SK-N-SH treated with all-trans-retinoic acid at 6 μM for 48 hours (cell line): ENCODE measurements around the gene TPK1.

Experiments
- ARNTL ChIP-seq: fragments of 450-650 bp; formaldehyde crosslinking; IDR thresholded peaks from 2 replicates; pipeline ENCODE4 v1.5.0; 2020; ENCODE audit warnings: low read depth, mild to moderate bottlenecking, moderate library complexity, borderline replicate concordance
- BACH2 ChIP-seq: fragments of 250-450 bp; sonication (Bioruptor Pico); IDR thresholded peaks from 2 replicates; pipeline ENCODE4 v1.9.0; 2021; ENCODE audit warnings: mild to moderate bottlenecking, borderline replicate concordance
- CREB5 ChIP-seq: fragments of 250-450 bp; sonication (Bioruptor Pico); IDR thresholded peaks from 2 replicates; pipeline ENCODE4 v1.5.1; 2020; ENCODE audit warnings: low read depth, mild to moderate bottlenecking, moderate library complexity
- PATZ1 ChIP-seq: fragments of 250-450 bp; sonication (Bioruptor Pico); IDR thresholded peaks from 2 replicates; pipeline ENCODE4 v1.8.0; 2020; ENCODE audit warnings: mild to moderate bottlenecking, moderate library complexity, borderline replicate concordance
- POU6F1 ChIP-seq: fragments of 250-450 bp; sonication (Bioruptor Pico); IDR thresholded peaks from 2 replicates; pipeline ENCODE4 v1.8.0; 2021; ENCODE audit warnings: low read depth, mild to moderate bottlenecking, moderate library complexity, borderline replicate concordance
- RARB ChIP-seq: fragments of 250-450 bp; sonication (Bioruptor Pico); IDR thresholded peaks from 2 replicates; pipeline ENCODE4 v1.8.0; 2021; ENCODE audit warnings: mild to moderate bottlenecking, moderate library complexity
- TCF4 ChIP-seq: fragments of 250-450 bp; sonication (Bioruptor Pico); IDR thresholded peaks from 2 replicates; pipeline ENCODE4 v1.8.0; 2021; ENCODE audit warnings: mild to moderate bottlenecking, moderate library complexity, borderline replicate concordance
- ZFP30 ChIP-seq: fragments of 450-650 bp; formaldehyde crosslinking; IDR thresholded peaks from 2 replicates; pipeline ENCODE4 v1.5.0; 2022; ENCODE audit warnings: mild to moderate bottlenecking, moderate library complexity
- ZNF8 ChIP-seq: fragments of 450-650 bp; formaldehyde crosslinking; IDR thresholded peaks from 2 replicates; pipeline ENCODE4 v1.5.0; 2020; ENCODE audit warnings: mild to moderate bottlenecking, moderate library complexity

- no peak for TF ChIP-seq BACH2
- no peak for TF ChIP-seq ARNTL (CRISPR knock-in tag)
- TF ChIP-seq POU6F1 (CRISPR knock-in tag), result no peak
- no peak for TF ChIP-seq PATZ1
- no peak for TF ChIP-seq CREB5
- TF ChIP-seq TCF4 (CRISPR knock-in tag), result no peak
- no peak for TF ChIP-seq RARB (CRISPR knock-in tag)
- no peak for TF ChIP-seq ZFP30 (CRISPR knock-in tag)
- TF ChIP-seq ZNF8 (CRISPR knock-in tag), result no peak
These were observed 37.5 kb upstream of the TPK1 start for GRCh38 chr7:144873316-144873845.
